CD8-positive, alpha-beta memory T cell (primary cell): ENCODE measurements around the gene NIPBL. TPM values are rescaled to one million over a fixed set of nuclear protein-coding genes. Genes with fewer than 3 reads are reported as not detected.

Experiments used
- CTCF ChIA-PET: fragments of 350-600 bp; sonication (Branson Sonifier 250); formaldehyde crosslinking; loops from one replicate; lab custom pipeline; 2021; ENCODE audit warnings: antibody characterized with exemption; lab: Charles Lee
- POLR2A ChIA-PET: fragments of 350-600 bp; sonication (Branson Sonifier 250); formaldehyde crosslinking; loops from one replicate; lab custom pipeline; 2021; ENCODE audit warnings: antibody characterized with exemption; lab: Charles Lee
- DNase-seq, 5 donors: peaks; one replicate each; pipeline versions ENCODE4 v3.0.0 to v3.0.0-alpha.2; 2020 to 2022; ENCODE audit warnings: mixed read lengths in 1 of 5
- H3K27ac ChIP-seq: one replicate; pipeline ENCODE4 v1.7.0; 2013; ENCODE audit warnings: low read depth, mild to moderate bottlenecking, low read length, moderate library complexity
- H3K27me3 ChIP-seq: 2 replicates; pipeline ENCODE4 v1.7.0; 2013; ENCODE audit warnings: low read length, mild to moderate bottlenecking; ENCODE audit not compliant: insufficient read depth, poor library complexity, severe bottlenecking
- H3K36me3 ChIP-seq: 2 replicates; pipeline ENCODE4 v1.7.0; 2013; ENCODE audit warnings: mild to moderate bottlenecking, low read length, moderate library complexity; ENCODE audit not compliant: insufficient read depth
- H3K4me1 ChIP-seq: 2 replicates; pipeline ENCODE4 v1.7.0; 2013; ENCODE audit warnings: mild to moderate bottlenecking, low read length, moderate library complexity; ENCODE audit not compliant: insufficient read depth
- H3K4me3 ChIP-seq: 2 replicates; pipeline ENCODE4 v1.7.0; 2013; ENCODE audit warnings: mild to moderate bottlenecking, low read length
- H3K9me3 ChIP-seq: 2 replicates; pipeline ENCODE4 v1.7.0; 2013; ENCODE audit warnings: mild to moderate bottlenecking, low read length
- H3K27ac Mint-ChIP-seq, 8 donors: one replicate each; pipeline ENCODE4 v1.8.0; 2020 to 2021; ENCODE audit warnings: mixed read lengths in 8 of 8, mild to moderate bottlenecking in 6 of 8, inconsistent platforms in 3 of 8, moderate library complexity in 3 of 8
- H3K27me3 Mint-ChIP-seq, 2 donors: one replicate each; pipeline ENCODE4 v1.8.0; 2020 to 2021; ENCODE audit warnings: mixed read lengths in 2 of 2, mild to moderate bottlenecking in 1 of 2, moderate library complexity in 1 of 2
- H3K36me3 Mint-ChIP-seq, 3 donors: one replicate each; pipeline ENCODE4 v1.8.0; 2020 to 2021; ENCODE audit warnings: mixed read lengths in 3 of 3, inconsistent platforms in 1 of 3, mild to moderate bottlenecking in 1 of 3
- H3K4me1 Mint-ChIP-seq, 3 donors: one replicate each; pipeline ENCODE4 v1.8.0; 2020 to 2021; ENCODE audit warnings: mixed read lengths in 3 of 3, inconsistent platforms in 1 of 3, mild to moderate bottlenecking in 1 of 3
- H3K4me3 Mint-ChIP-seq, 7 donors: one replicate each; pipeline ENCODE4 v1.8.0; 2020 to 2021; ENCODE audit warnings: mixed read lengths in 7 of 7, mild to moderate bottlenecking in 6 of 7, moderate library complexity in 4 of 7, inconsistent platforms in 2 of 7
- H3K9me3 Mint-ChIP-seq, 5 donors: one replicate each; pipeline ENCODE4 v1.8.0; 2020 to 2022; ENCODE audit warnings: mixed read lengths in 5 of 5, mild to moderate bottlenecking in 3 of 5, moderate library complexity in 2 of 5, inconsistent platforms in 1 of 5
- polyA plus RNA-seq: library from polyadenylated mRNA; unstranded; fragments of 300-500 nt; fragmentation: Illumina TruSeq; gene quantifications from one replicate; pipeline ENCODE4 v1.2.3, GENCODE V29; 2021
- total RNA-seq, 2 experiments: library from RNA; stranded (reverse); gene quantifications; one replicate each; pipeline ENCODE4 v1.2.3, GENCODE V29; 2021

NIPBL gene, protein sequence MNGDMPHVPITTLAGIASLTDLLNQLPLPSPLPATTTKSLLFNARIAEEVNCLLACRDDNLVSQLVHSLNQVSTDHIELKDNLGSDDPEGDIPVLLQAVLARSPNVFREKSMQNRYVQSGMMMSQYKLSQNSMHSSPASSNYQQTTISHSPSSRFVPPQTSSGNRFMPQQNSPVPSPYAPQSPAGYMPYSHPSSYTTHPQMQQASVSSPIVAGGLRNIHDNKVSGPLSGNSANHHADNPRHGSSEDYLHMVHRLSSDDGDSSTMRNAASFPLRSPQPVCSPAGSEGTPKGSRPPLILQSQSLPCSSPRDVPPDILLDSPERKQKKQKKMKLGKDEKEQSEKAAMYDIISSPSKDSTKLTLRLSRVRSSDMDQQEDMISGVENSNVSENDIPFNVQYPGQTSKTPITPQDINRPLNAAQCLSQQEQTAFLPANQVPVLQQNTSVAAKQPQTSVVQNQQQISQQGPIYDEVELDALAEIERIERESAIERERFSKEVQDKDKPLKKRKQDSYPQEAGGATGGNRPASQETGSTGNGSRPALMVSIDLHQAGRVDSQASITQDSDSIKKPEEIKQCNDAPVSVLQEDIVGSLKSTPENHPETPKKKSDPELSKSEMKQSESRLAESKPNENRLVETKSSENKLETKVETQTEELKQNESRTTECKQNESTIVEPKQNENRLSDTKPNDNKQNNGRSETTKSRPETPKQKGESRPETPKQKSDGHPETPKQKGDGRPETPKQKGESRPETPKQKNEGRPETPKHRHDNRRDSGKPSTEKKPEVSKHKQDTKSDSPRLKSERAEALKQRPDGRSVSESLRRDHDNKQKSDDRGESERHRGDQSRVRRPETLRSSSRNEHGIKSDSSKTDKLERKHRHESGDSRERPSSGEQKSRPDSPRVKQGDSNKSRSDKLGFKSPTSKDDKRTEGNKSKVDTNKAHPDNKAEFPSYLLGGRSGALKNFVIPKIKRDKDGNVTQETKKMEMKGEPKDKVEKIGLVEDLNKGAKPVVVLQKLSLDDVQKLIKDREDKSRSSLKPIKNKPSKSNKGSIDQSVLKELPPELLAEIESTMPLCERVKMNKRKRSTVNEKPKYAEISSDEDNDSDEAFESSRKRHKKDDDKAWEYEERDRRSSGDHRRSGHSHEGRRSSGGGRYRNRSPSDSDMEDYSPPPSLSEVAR (N-terminal part only)
- total RNA-seq (10 to 100 TPM; 47.3 to 55.0 TPM), polyA plus RNA-seq (36.4 TPM)

DNA sequence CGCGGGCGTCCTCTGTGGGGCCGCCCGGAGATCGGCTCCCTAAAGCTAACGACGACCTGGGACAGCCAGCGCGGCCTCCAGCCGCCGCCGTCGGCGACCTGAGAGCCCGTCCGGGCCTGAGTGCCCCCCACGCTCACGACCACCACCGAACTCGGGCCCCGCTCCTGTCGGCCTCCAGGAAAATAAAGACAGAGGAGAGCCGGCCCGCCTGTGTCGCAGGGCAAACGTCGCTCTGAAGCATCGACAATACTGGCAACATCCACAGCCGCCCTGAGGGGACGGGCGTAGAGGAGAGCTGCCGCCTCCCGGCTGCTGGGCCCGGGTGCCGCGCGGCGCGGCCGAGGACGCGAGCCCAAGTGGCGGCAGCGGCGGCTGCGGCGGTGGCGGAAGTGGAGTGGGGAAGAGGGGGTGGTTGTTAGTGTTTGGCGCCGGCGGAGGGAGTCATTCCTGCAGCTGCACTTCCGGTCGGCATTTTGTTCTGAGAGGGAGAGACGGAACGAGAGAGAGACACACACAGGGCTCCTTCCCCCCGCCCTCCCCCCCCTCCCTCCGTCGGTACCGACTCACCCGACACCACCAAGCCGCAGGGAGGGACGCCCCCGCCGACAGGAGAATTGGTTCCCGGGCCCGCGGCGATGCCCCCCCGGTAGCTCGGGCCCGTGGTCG, at the start of gene NIPBL:
TSS of gene NIPBL (plus strand) at position 471 of the 666 bp plus-strand sequence. CDS start 76,928 bp downstream, outside the sequence.
- ChIA-PET CTCF (interaction anchor here (1.3 to 2.2 kb wide), 7 partner anchors 9 to 147 kb away, joined by 3 to 6 read pairs (median 4); no protein-coding TSS in a partner anchor), POLR2A (interaction anchor here (0.5 to 2.0 kb wide), 11 partner anchors 8 to 1961 kb away, joined by 3 to 7 read pairs (median 4); partner anchors contain the start of genes BRIX1, DNAJC21, LMBRD2 and NADK2)
- H3K27ac ChIP-seq: peak within 1 kb of the TSS; percentile 97
- Mint-ChIP-seq H3K4me3 (peak within 1 kb of the TSS; percentile 93 to 98 (median 95)), H3K36me3 (peaks cover 0 to 31% (median 0%) of the 10 kb centered on the region in 3 donors), H3K27me3 (no peaks in the 10 kb centered on the region), H3K4me1 (peaks cover 57 to 74% (median 70%) of the 10 kb centered on the region in 3 donors), H3K9me3 (no peaks in the 10 kb centered on the region), H3K27ac (peak within 1 kb of the TSS; percentile 94 to 99 (median 98))
- peak within 1 kb of the TSS; percentile 75 for H3K4me3 ChIP-seq
- H3K36me3 ChIP-seq: no peaks in the 10 kb centered on the region
- no peaks in the 10 kb centered on the region for H3K9me3 ChIP-seq
- no peaks in the 10 kb centered on the region for H3K27me3 ChIP-seq
- DNase-seq: peak; percentile 83 to 94 (median 90)
- peaks cover 46% of the 10 kb centered on the region for H3K4me1 ChIP-seq

DNA sequence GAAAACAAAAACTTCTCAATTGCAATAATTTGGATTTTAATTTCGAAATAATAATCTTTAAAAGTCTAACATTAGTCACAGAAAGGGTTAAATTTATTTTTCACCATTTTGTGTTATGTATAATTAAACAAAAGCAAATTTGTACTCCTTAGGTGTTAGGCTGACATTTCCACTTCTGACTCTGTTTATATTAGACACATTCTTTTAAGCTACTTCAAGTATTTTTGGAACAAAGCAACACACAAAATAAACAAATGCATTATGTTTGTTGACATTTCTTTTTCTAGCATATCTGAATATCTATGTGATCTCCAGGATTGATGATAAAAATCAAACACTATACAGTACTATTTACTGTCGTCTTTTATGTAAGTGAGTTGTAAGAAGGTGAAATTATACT, 44.3 kb upstream of the NIPBL start:
- Histone ChIP-seq H3K4me3 (no peak overlapping the region), H3K4me1 (no peaks in the 10 kb centered on the region), H3K27ac (no peak overlapping the region), H3K9me3 (no peaks in the 10 kb centered on the region), H3K27me3 (no peaks in the 10 kb centered on the region), H3K36me3 (no peaks in the 10 kb centered on the region)
- H3K4me1 Mint-ChIP-seq: no peaks in the 10 kb centered on the region
- DNase-seq: no peak
- no peak overlapping the region for H3K27ac Mint-ChIP-seq
- POLR2A ChIA-PET: no interaction called here
- CTCF ChIA-PET: no interaction called here
- H3K4me3 Mint-ChIP-seq: no peak overlapping the region
- peaks cover 7 to 15% of the 10 kb centered on the region in 2 donors for H3K27me3 Mint-ChIP-seq
- H3K36me3 Mint-ChIP-seq: no peaks in the 10 kb centered on the region
- H3K9me3 Mint-ChIP-seq: peaks cover 0 to 1% (median 0%) of the 10 kb centered on the region in 5 donors

DNA sequence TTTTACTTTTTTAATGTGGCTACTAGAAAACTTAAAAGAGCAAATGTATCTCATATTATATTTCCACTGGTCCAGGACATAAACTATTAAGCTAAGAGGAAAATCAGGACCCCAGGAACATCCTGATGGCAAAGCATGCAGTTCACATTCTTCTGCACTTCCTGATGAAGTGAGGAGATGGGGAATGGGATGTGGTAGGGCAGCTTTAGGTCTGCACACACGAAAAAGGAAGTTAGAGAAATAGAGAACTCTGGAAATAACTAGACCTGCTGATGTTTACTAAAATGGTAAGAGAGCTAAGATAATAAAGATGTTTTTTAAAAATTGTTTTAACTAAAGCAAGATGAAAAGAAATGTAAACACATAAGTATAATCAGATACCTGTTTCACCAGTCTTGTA, 39.7 kb upstream of the NIPBL start:
- no peak for DNase-seq
- ChIA-PET POLR2A (no interaction called here), CTCF (interaction anchor here (0.6 kb wide), 1 partner anchor 1574 kb away, joined by 3 read pairs; no protein-coding TSS in a partner anchor)
- no peak overlapping the region for H3K4me3 Mint-ChIP-seq
- peaks cover 4 to 22% of the 10 kb centered on the region in 2 donors for H3K27me3 Mint-ChIP-seq
- Histone ChIP-seq H3K27ac (no peak overlapping the region), H3K36me3 (no peaks in the 10 kb centered on the region), H3K4me1 (no peaks in the 10 kb centered on the region), H3K9me3 (no peaks in the 10 kb centered on the region), H3K4me3 (no peak overlapping the region), H3K27me3 (no peaks in the 10 kb centered on the region)
- no peak overlapping the region for H3K27ac Mint-ChIP-seq
- no peaks in the 10 kb centered on the region for H3K4me1 Mint-ChIP-seq
- H3K9me3 Mint-ChIP-seq: peaks cover 0 to 3% (median 0%) of the 10 kb centered on the region in 5 donors
- H3K36me3 Mint-ChIP-seq: no peaks in the 10 kb centered on the region

DNA sequence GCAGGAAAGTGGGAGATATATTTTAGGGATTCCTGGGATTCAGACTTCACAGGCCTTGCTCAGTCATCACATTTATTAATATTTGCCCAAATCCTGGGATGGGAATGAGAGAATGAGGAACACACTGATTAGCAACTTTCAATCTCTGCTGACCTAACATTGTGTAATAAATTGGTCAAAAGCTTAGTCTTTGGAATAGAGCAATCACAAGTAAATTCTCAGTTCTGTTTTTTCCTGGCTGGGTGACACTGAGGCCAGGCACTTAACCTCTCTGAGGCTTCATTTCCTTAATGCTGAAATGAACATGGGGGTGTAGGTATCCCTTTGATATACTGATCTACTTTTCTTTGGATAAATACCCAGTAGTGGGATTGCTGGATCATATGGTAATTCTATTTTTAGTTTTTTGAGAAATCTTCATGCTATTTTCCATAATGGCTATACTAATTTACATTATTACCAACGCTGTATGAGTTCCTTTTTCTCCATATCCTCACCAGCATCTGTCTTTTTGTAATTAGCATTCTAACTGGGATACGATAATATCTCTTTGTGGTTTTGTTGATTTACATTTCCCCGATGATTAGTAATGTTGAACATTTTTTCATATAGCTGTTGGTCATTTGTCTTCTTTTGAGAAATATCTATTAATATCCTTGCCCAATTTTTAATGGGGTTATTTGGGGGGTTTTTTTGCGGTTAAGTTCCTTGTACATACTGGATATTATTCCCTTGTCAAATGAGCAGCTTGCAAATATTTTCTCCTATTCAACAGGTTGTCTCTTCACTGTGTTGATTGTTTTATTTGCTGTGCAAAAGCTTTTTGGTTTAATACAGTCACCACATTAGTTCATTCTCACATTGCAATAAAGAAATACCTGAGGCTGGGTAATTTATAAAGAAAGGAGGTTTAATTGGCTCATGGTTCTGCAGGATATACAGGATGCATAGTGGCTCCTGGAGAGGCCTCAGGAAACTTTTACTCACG, 36.8 kb upstream of the NIPBL start:
- H3K4me1 ChIP-seq: no peaks in the 10 kb centered on the region
- ChIA-PET POLR2A (no interaction called here), CTCF (no interaction called here)
- Mint-ChIP-seq H3K4me3 (no peak overlapping the region), H3K4me1 (peaks cover 9 to 11% (median 10%) of the 10 kb centered on the region in 3 donors), H3K27me3 (peaks cover 5 to 26% of the 10 kb centered on the region in 2 donors), H3K36me3 (no peaks in the 10 kb centered on the region), H3K9me3 (peaks cover 0 to 3% (median 0%) of the 10 kb centered on the region in 5 donors), H3K27ac (no peak overlapping the region)
- no peaks in the 10 kb centered on the region for H3K36me3 ChIP-seq
- no peak overlapping the region for H3K27ac ChIP-seq
- no peak for DNase-seq
- no peak overlapping the region for H3K4me3 ChIP-seq
- no peaks in the 10 kb centered on the region for H3K27me3 ChIP-seq
- no peaks in the 10 kb centered on the region for H3K9me3 ChIP-seq

DNA sequence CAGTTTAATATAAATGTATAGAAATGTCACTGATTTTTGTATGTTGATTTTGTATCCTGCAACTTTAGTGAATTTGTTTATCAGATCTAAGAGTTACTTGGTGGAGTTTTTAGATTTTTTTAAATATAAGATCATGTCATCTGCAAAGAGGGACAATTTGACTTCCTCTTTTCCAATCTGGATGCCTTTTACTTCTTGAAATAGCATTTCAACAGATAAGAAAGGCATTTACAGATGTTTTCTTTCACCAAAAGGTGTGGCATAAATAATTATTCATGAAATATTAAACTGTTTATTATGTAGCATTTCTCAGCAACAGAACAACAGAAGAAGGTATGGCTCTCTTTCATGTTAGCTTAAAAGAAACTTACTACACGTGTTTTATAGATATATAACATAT, 34.9 kb upstream of the NIPBL start:
- DNase-seq: no peak
- Histone ChIP-seq H3K27me3 (no peaks in the 10 kb centered on the region), H3K9me3 (no peaks in the 10 kb centered on the region), H3K4me1 (no peaks in the 10 kb centered on the region), H3K27ac (no peak overlapping the region), H3K36me3 (no peaks in the 10 kb centered on the region), H3K4me3 (no peak overlapping the region)
- Mint-ChIP-seq H3K27me3 (peaks cover 5 to 30% of the 10 kb centered on the region in 2 donors), H3K4me1 (peaks cover 9 to 12% (median 10%) of the 10 kb centered on the region in 3 donors), H3K36me3 (peaks cover 0 to 3% (median 0%) of the 10 kb centered on the region in 3 donors), H3K27ac (no peak overlapping the region), H3K4me3 (no peak overlapping the region), H3K9me3 (peaks cover 0 to 3% (median 0%) of the 10 kb centered on the region in 5 donors)
- ChIA-PET CTCF (no interaction called here), POLR2A (no interaction called here)

DNA sequence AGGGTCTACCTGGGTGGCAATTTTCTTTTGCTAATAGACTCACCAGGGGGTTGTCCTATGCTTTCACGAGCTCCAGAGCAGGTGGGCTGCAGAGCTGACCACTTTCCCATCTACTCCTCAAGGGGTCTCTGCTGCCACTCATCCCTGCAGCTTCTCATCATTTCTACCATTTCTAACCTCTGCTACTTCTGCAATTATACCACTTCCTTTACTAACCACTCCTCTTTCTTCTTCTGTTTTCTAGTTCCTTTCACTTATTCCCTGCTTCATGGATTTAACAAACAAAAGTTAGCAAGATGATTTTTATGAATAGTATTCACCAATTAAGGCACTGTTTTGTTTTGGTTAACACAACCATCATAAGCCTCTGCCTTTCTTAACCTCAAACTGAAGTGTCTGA, 34.5 kb upstream of the NIPBL start:
- Histone ChIP-seq H3K27ac (no peak overlapping the region), H3K4me1 (no peaks in the 10 kb centered on the region), H3K9me3 (no peaks in the 10 kb centered on the region), H3K4me3 (no peak overlapping the region), H3K36me3 (no peaks in the 10 kb centered on the region), H3K27me3 (no peaks in the 10 kb centered on the region)
- peaks cover 0 to 3% (median 0%) of the 10 kb centered on the region in 5 donors for H3K9me3 Mint-ChIP-seq
- H3K27me3 Mint-ChIP-seq: peaks cover 5 to 30% of the 10 kb centered on the region in 2 donors
- POLR2A ChIA-PET: no interaction called here
- H3K4me3 Mint-ChIP-seq: no peak overlapping the region
- CTCF ChIA-PET: no interaction called here
- no peak for DNase-seq
- peaks cover 0 to 3% (median 0%) of the 10 kb centered on the region in 3 donors for H3K36me3 Mint-ChIP-seq
- H3K27ac Mint-ChIP-seq: no peak overlapping the region
- peaks cover 9 to 12% (median 10%) of the 10 kb centered on the region in 3 donors for H3K4me1 Mint-ChIP-seq
